Mammary epithelial cell (primary cell): Measurements from ENCODE around the gene MAD1L1.

Experiments used
- CTCF ChIP-seq, 2 donors: IDR thresholded peaks in 1 of 2; conservative IDR thresholded peaks in 1 of 2; 2 replicates each; pipeline ENCODE4 v1.5.1; 2011 to 2012; ENCODE audit warnings: inconsistent platforms in 2 of 2, low read length in 2 of 2, mild to moderate bottlenecking in 2 of 2, control low read depth in 1 of 2, low read depth in 1 of 2; ENCODE audit not compliant: insufficient read depth in 1 of 2; ENCODE audit errors: extremely low read depth in 1 of 2
- EZH2 ChIP-seq: IDR thresholded peaks from 2 replicates; pipeline ENCODE4 v1.6.1; 2012; ENCODE audit warnings: low read length, inconsistent platforms, borderline replicate concordance

GRCh38 chr7:2220506-2220905 is 12.2 kb downstream of the MAD1L1 start:
- TF ChIP-seq CTCF (conservative IDR thresholded peaks at IDR 0.05 in 1 of 2, IDR thresholded peaks at IDR 0.05 in 1 of 2; ENCODE audit: extremely low read depth in 1 of 2, insufficient read depth in 1 of 2, low read depth in 1 of 2, low read length in 2 of 2) (no peak), EZH2 (no peak)
